Common myeloid progenitor, CD34-positive (primary cell): ENCODE measurements around the gene INTS6L.
A peak's percentile ranks its signal among the peaks of the same experiment; 100 is the strongest.

Experiments
- CTCF ChIA-PET: fragments of 350-600 bp; sonication (Branson Sonifier 250); formaldehyde crosslinking; loops from one replicate; lab custom pipeline; 2021; ENCODE audit warnings: antibody characterized with exemption; lab: Charles Lee
- POLR2A ChIA-PET: fragments of 350-600 bp; sonication (Branson Sonifier 250); formaldehyde crosslinking; loops from one replicate; lab custom pipeline; 2021; ENCODE audit warnings: antibody characterized with exemption; lab: Charles Lee
- DNase-seq, 3 donors: peaks; one replicate each; pipeline versions ENCODE4 v3.0.0 to v3.0.0-alpha.2; 2013
- H3K27ac ChIP-seq, 2 experiments: 1 replicate in 1 of 2; 2 replicates in 1 of 2; pipeline ENCODE4 v1.7.0; 2013; ENCODE audit warnings: inconsistent platforms in 2 of 2, low read length in 2 of 2, mild to moderate bottlenecking in 2 of 2, low read depth in 1 of 2, moderate library complexity in 1 of 2; ENCODE audit not compliant: severe bottlenecking in 2 of 2, insufficient read depth in 1 of 2, poor library complexity in 1 of 2
- H3K27me3 ChIP-seq, 5 experiments: replicated peaks in 2 of 5; 1 replicate in 3 of 5; 2 replicates in 2 of 5; pipeline versions ENCODE4 v1.6.1 to v1.7.0; 2013; ENCODE audit warnings: low read length in 4 of 5, mild to moderate bottlenecking in 2 of 5, moderate library complexity in 2 of 5, inconsistent platforms in 1 of 5; ENCODE audit not compliant: insufficient read depth in 5 of 5, control insufficient read depth in 4 of 5
- H3K36me3 ChIP-seq, 4 experiments: 1 replicate in 2 of 4; 2 replicates in 2 of 4; pipeline versions ENCODE4 v1.6.1 to v1.7.0; 2013; ENCODE audit warnings: low read length in 3 of 4, control low read depth in 1 of 4, mild to moderate bottlenecking in 1 of 4; ENCODE audit not compliant: control insufficient read depth in 4 of 4, insufficient read depth in 4 of 4
- H3K4me1 ChIP-seq, 4 experiments: 1 replicate in 3 of 4; 2 replicates in 1 of 4; pipeline versions ENCODE4 v1.6.1 to v1.7.1; 2013; ENCODE audit warnings: low read length in 3 of 4, mild to moderate bottlenecking in 3 of 4, control low read depth in 1 of 4, inconsistent platforms in 1 of 4, moderate library complexity in 1 of 4; ENCODE audit not compliant: control insufficient read depth in 4 of 4, insufficient read depth in 4 of 4; ENCODE audit errors: control extremely low read depth in 1 of 4
- H3K4me3 ChIP-seq, 7 experiments: 1 replicate in 4 of 7; 2 replicates in 3 of 7; pipeline versions ENCODE4 v1.5.1 to v1.7.0; 2013; ENCODE audit warnings: mild to moderate bottlenecking in 7 of 7, low read length in 6 of 7, moderate library complexity in 6 of 7, inconsistent platforms in 2 of 7, low read depth in 2 of 7, control low read depth in 1 of 7; ENCODE audit not compliant: insufficient read depth in 4 of 7, control insufficient read depth in 1 of 7; ENCODE audit errors: extremely low read depth in 1 of 7
- H3K9me3 ChIP-seq, 5 experiments: 1 replicate in 4 of 5; 2 replicates in 1 of 5; pipeline versions ENCODE4 v1.6.1 to v1.7.1; 2013; ENCODE audit warnings: low read length in 4 of 5, mild to moderate bottlenecking in 2 of 5, inconsistent platforms in 1 of 5, low read depth in 1 of 5, moderate library complexity in 1 of 5; ENCODE audit not compliant: control insufficient read depth in 4 of 5, insufficient read depth in 2 of 5; ENCODE audit errors: control extremely low read depth in 1 of 5
- WGBS: methylation state at CpG from one replicate; pipeline ENCODE4 v1.1.5; 2013; ENCODE audit not compliant: insufficient coverage; 5-methylcytosine and 5-hydroxymethylcytosine counted together

Gene INTS6L

DNA sequence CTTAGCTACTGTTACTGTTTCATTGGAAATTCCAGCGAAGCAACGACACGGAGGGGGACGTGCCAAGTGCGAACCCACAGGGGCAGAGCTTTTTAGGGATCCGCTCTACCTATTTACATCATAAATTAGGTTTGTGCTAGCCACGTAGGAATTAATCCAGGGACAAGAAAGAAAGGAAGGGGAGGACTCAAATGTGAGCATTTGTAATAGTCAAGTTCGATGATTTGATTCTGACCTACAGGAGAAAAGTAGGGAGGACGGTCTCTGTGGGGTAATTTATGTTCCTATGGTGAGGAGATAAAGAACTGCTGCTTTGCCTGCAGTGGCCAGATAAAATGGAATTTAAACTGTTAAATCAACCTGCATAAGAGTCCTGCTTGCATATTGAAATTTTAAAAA is 1.7 kb downstream of the INTS6L start:
- Histone ChIP-seq H3K9me3 (no peaks in the 10 kb centered on the region), H3K27me3 (no peaks in the 10 kb centered on the region), H3K36me3 (no peaks in the 10 kb centered on the region), H3K4me1 (peaks cover 0 to 19% (median 3%) of the 10 kb centered on the region in 4 experiments), H3K27ac (peak overlapping the region; percentile 67 to 79), H3K4me3 (peak overlapping the region; percentile 31 to 88 (median 64))
- peak in 2 of 3 donors; percentile 31 to 70 for DNase-seq
- ChIA-PET CTCF (interaction anchor here (1.1 kb wide), 1 partner anchor 23 kb away, joined by 3 read pairs; no protein-coding TSS in a partner anchor), POLR2A (interaction anchor here (1.1 kb wide), 1 partner anchor 23 kb away, joined by 3 read pairs; no protein-coding TSS in a partner anchor)
- WGBS: 40% methylated on average over 6 of the region's 9 CpGs

DNA sequence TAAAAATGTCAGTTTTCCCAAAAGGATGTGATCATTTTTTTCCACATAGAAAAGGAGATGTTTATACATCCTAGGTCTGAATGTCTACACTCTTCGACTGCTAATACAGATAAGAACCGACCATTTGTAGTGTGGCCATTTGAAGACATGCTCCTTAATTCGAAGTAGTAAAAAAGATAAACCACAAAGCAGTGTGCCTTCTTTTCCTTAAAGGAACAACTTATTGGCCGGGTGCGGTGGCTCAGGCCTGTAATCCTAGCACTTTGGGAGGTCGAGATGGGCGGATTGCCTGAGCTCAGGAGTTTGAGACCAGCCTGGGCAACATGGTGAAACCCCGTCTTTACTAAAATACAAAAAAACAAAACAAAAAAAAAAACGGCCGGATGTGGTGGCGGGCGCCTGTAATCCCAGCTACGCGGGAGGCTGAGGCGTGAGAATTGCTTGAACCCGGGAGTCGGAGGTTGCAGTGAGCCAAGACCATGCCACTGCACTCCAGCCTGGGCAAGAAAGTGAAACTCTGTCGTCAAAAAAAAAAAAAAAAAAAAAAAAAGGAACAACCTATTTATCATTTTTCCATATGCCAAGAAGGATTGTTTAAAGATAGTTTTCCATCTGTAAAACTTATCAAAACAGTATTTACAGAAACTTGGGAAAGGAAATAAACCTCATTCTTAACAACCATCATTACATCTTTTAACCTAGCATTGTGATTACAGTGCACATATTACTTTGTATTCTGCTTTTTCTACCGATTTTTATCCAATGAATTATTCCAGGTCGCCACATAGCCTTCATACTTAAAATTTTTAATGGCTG is 2.6 kb downstream of the INTS6L start:
- Histone ChIP-seq H3K4me3 (peak overlapping the region in 6 of 7 experiments; percentile 46 to 88 (median 69)), H3K4me1 (peaks cover 0 to 19% (median 3%) of the 10 kb centered on the region in 4 experiments), H3K27ac (peak overlapping the region; percentile 67 to 79), H3K36me3 (no peaks in the 10 kb centered on the region), H3K9me3 (no peaks in the 10 kb centered on the region), H3K27me3 (no peaks in the 10 kb centered on the region)
- WGBS: 71% methylated on average over 7 of the region's 20 CpGs
- DNase-seq: no peak
- CTCF ChIA-PET: no interaction called here
- POLR2A ChIA-PET: interaction anchor here (1.1 kb wide), 1 partner anchor 22 kb away, joined by 3 read pairs; no protein-coding TSS in a partner anchor

DNA sequence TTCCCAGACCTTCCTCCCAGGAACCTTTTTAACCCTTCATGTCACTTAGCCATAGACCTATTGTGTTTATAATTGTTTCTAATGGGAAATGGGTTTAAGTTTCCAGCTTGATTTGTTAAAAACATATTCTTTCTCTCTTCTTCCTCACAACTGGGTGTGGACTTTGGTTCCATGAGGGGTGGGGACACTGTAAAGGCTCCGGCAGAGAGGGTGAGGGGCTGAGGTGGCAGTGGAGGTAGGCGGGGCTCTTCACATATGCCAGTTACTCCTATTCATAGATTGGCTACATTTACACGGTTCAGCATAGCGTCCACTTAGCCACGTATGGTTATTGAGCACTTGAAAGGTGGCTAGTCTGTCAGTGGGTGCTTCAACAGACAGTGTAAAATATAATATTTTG is 7.8 kb downstream of the INTS6L start:
- 79% methylated on average over 3 of the region's 5 CpGs for WGBS
- POLR2A ChIA-PET: no interaction called here
- no peak overlapping the region for H3K4me3 ChIP-seq
- CTCF ChIA-PET: no interaction called here
- no peaks in the 10 kb centered on the region for H3K36me3 ChIP-seq
- H3K4me1 ChIP-seq: peaks cover 0 to 7% (median 0%) of the 10 kb centered on the region in 4 experiments
- no peaks in the 10 kb centered on the region for H3K9me3 ChIP-seq
- DNase-seq: no peak
- no peaks in the 10 kb centered on the region for H3K27me3 ChIP-seq
- no peak overlapping the region for H3K27ac ChIP-seq

DNA sequence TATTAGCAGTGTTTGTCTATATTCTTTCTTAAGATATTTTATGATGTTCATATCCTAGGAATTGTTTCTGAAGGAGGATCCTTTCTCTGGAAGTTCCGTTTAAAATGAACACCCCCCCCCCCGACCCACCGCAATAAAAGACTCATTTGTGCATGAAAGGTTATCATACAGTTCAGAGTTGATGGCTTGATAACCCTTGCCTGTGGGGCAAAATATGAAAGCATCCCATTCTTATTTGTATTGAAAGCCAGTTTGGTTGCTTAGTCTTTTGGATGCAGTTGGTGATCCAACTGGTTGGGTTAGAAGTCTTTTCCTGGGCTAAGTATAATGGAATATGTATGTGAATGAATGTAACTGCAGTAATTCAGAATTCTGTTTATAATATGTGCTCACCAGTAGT is 8.3 kb downstream of the INTS6L start:
- H3K4me1 ChIP-seq: peaks cover 0 to 3% (median 0%) of the 10 kb centered on the region in 4 experiments
- no peak for DNase-seq
- WGBS: no CpG with 5 or more reads among the region's 3 CpGs
- H3K9me3 ChIP-seq: no peaks in the 10 kb centered on the region
- H3K4me3 ChIP-seq: no peak overlapping the region
- CTCF ChIA-PET: no interaction called here
- POLR2A ChIA-PET: no interaction called here
- H3K27ac ChIP-seq: no peak overlapping the region
- H3K27me3 ChIP-seq: no peaks in the 10 kb centered on the region
- H3K36me3 ChIP-seq: no peaks in the 10 kb centered on the region

DNA sequence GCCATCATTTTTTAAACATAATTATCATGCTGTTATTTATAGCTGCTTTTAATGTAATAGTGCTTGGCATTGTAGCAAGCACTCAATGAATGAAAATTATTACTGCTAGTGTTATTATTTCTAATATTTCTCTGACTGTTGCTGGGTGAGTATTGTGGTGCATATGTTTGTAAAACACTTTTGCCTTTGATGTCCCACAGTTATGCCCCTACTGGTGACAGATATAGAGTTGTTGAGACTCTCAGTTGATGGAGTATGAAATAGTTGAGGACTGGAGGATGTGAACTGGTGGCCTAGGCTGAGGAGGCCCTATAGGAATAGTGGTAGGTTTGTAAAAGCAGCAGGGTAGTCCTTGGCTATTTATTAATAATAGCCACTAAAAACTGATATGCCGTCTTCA is 9.6 kb downstream of the INTS6L start:
- no peaks in the 10 kb centered on the region for H3K27me3 ChIP-seq
- H3K4me3 ChIP-seq: no peak overlapping the region
- ChIA-PET POLR2A (no interaction called here), CTCF (no interaction called here)
- H3K36me3 ChIP-seq: no peaks in the 10 kb centered on the region
- H3K4me1 ChIP-seq: no peaks in the 10 kb centered on the region
- no CpG with 5 or more reads among the region's 1 CpG for WGBS
- no peaks in the 10 kb centered on the region for H3K9me3 ChIP-seq
- no peak overlapping the region for H3K27ac ChIP-seq
- no peak for DNase-seq

DNA sequence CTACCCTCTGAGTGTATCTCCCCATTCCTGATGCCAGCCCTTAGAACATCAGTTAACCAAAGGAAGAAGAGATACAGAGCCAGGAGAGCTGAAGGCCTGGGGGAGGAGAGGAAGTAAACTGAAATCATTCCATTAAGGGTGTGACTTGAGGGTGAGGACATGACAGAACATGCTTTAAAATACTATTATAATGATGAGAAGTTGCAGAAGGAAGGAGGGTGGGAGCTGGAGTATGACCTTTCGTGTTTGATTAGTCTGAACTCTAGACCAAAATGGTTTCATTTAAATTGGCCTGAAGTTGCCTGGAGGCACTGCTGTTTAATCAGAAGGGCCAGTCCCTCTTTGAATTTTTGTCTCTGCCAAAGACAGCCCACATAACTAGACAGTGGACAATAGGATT is 11.4 kb downstream of the INTS6L start:
- ChIA-PET CTCF (interaction anchor here (0.9 to 1.7 kb wide), 2 partner anchors 17 to 21 kb away, joined by 3 to 4 read pairs; no protein-coding TSS in a partner anchor), POLR2A (no interaction called here)
- H3K36me3 ChIP-seq: no peaks in the 10 kb centered on the region
- no peak for DNase-seq
- H3K27ac ChIP-seq: no peak overlapping the region
- H3K4me3 ChIP-seq: no peak overlapping the region
- no peaks in the 10 kb centered on the region for H3K9me3 ChIP-seq
- H3K4me1 ChIP-seq: peaks cover 0 to 5% (median 3%) of the 10 kb centered on the region in 4 experiments
- whole genome bisulfite sequencing: no CpG with 5 or more reads among the region's 1 CpG
- no peaks in the 10 kb centered on the region for H3K27me3 ChIP-seq
